Endothelial cell of umbilical vein (primary cell): ENCODE data around the gene TCF23. TPM values are rescaled to one million over a fixed set of nuclear protein-coding genes. Genes with fewer than 3 reads are reported as not detected.

Experiments used
- BruUV-seq: library from RNA; stranded (reverse); fragments of 400-500 nt; replicated peaks from 2 replicates; lab custom pipeline; 2021; lab: Mats Ljungman, UMichigan
- CTCF ChIA-PET: fragments of 300-600, 350-600 bp; sonication (Branson Sonifier 250); formaldehyde crosslinking; loops from one replicate; lab custom pipeline; 2021; ENCODE audit warnings: antibody characterized with exemption, inconsistent platforms; lab: Charles Lee
- POLR2A ChIA-PET: fragments of 300-600, 350-600 bp; sonication (Branson Sonifier 250); formaldehyde crosslinking; loops from one replicate; lab custom pipeline; 2021; ENCODE audit warnings: antibody characterized with exemption, inconsistent platforms; lab: Charles Lee
- DNase-seq: peaks from one replicate; pipeline ENCODE4 v3.0.0-alpha.2; 2011; ENCODE audit warnings: low read depth, low spot score
- FAIRE-seq: peaks from 2 replicates; lab custom pipeline; 2011; peaks lifted over from hg19 to GRCh38; lab: Jason Lieb, UNC
- H2AFZ ChIP-seq: 2 replicates; pipeline ENCODE4 v1.6.0; 2012; ENCODE audit warnings: low read depth, low read length, control low read depth, inconsistent platforms
- H3K27ac ChIP-seq: 2 replicates; pipeline ENCODE4 v1.5.1; 2011; ENCODE audit warnings: low read depth, mild to moderate bottlenecking, control low read depth, low read length, moderate library complexity; ENCODE audit not compliant: insufficient read depth
- H3K27me3 ChIP-seq, 2 experiments: 2 replicates each; pipeline versions ENCODE4 v1.6.0 to v1.6.1; 2011; ENCODE audit warnings: low read length in 2 of 2, mixed read lengths in 1 of 2; ENCODE audit not compliant: control insufficient read depth in 2 of 2, insufficient read depth in 2 of 2
- H3K36me3 ChIP-seq, 2 experiments: 2 replicates in 1 of 2; 3 replicates in 1 of 2; pipeline ENCODE4 v1.5.1; 2011; ENCODE audit warnings: low read length in 2 of 2, mild to moderate bottlenecking in 1 of 2, moderate library complexity in 1 of 2; ENCODE audit not compliant: control insufficient read depth in 2 of 2, insufficient read depth in 2 of 2; ENCODE audit errors: extremely low read depth in 1 of 2
- H3K4me1 ChIP-seq: 3 replicates; pipeline ENCODE4 v1.5.1; 2011; ENCODE audit warnings: mild to moderate bottlenecking, low read length; ENCODE audit not compliant: control insufficient read depth, insufficient read depth; ENCODE audit errors: extremely low read depth
- H3K4me2 ChIP-seq: 2 replicates; pipeline ENCODE4 v1.6.1; 2011; ENCODE audit warnings: low read length, control low read depth, mixed read lengths; ENCODE audit not compliant: insufficient read depth
- H3K4me3 ChIP-seq, 3 experiments: fragments of 200-600 bp in 1 of 3; sonication (generic), shearing (Covaris generic) in 1 of 3; replicated peaks in 1 of 3; 2 replicates each; pipeline ENCODE4 v1.5.1; 2011 to 2016; ENCODE audit warnings: control low read depth in 3 of 3, low read length in 3 of 3, mild to moderate bottlenecking in 2 of 3, inconsistent platforms in 1 of 3, low read depth in 1 of 3, moderate library complexity in 1 of 3; ENCODE audit not compliant: insufficient read depth in 1 of 3
- H3K79me2 ChIP-seq: 2 replicates; pipeline ENCODE4 v1.6.0; 2012; ENCODE audit warnings: low read length, inconsistent platforms; ENCODE audit not compliant: control insufficient read depth, insufficient read depth
- H3K9ac ChIP-seq: replicated peaks from 2 replicates; pipeline ENCODE3; 2011; ENCODE audit warnings: low read length, control low read depth; ENCODE audit not compliant: insufficient read depth; ENCODE audit errors: extremely low read depth
- H3K9me1 ChIP-seq: replicated peaks from 3 replicates; pipeline ENCODE4 v1.6.0; 2011; ENCODE audit warnings: mild to moderate bottlenecking, low read length; ENCODE audit not compliant: control insufficient read depth, insufficient read depth; ENCODE audit errors: extremely low read depth
- H3K9me3 ChIP-seq: replicated peaks from 2 replicates; pipeline ENCODE4 v1.5.1; 2012; ENCODE audit warnings: low read length, inconsistent platforms; ENCODE audit not compliant: control insufficient read depth, insufficient read depth
- H4K20me1 ChIP-seq: replicated peaks from 2 replicates; pipeline ENCODE3; 2011; ENCODE audit warnings: mild to moderate bottlenecking, low read length; ENCODE audit not compliant: control insufficient read depth, insufficient read depth; ENCODE audit errors: extremely low read depth
- CTCF ChIP-seq, 2 donors: IDR thresholded peaks; 1 replicate in 1 of 2; 2 replicates in 1 of 2; pipeline ENCODE4 v1.5.1; 2011; ENCODE audit warnings: low read length in 2 of 2, mild to moderate bottlenecking in 2 of 2, moderate library complexity in 2 of 2, control low read depth in 1 of 2, inconsistent platforms in 1 of 2, low read depth in 1 of 2; ENCODE audit not compliant: insufficient read depth in 1 of 2; ENCODE audit errors: extremely low read depth in 1 of 2
- EZH2 ChIP-seq: IDR thresholded peaks from 2 replicates; pipeline ENCODE4 v1.6.1; 2012; ENCODE audit warnings: borderline replicate concordance, low read depth, mild to moderate bottlenecking, moderate library complexity, low read length, inconsistent platforms; ENCODE audit not compliant: severe bottlenecking
- FOS ChIP-seq: IDR thresholded peaks from 2 replicates; pipeline ENCODE4 v1.6.1; 2011; ENCODE audit warnings: mild to moderate bottlenecking, low read length, moderate library complexity, borderline replicate concordance; ENCODE audit not compliant: insufficient read depth
- GATA2 ChIP-seq: IDR thresholded peaks from 2 replicates; pipeline ENCODE4 v1.7.0; 2011; ENCODE audit warnings: low read depth, mild to moderate bottlenecking, moderate library complexity, mixed read lengths, low read length; ENCODE audit not compliant: insufficient read length, insufficient read depth
- JUN ChIP-seq: IDR thresholded peaks from 2 replicates; pipeline ENCODE4 v1.6.1; 2011; ENCODE audit warnings: borderline replicate concordance, low read depth; ENCODE audit not compliant: insufficient read length, insufficient read depth
- MYC ChIP-seq: IDR thresholded peaks from one replicate; pipeline ENCODE4 v1.6.1; 2011; ENCODE audit warnings: mild to moderate bottlenecking, low read depth, low read length
- POLR2A ChIP-seq: IDR thresholded peaks from 2 replicates; pipeline ENCODE4 v1.6.1; 2012; ENCODE audit warnings: low read depth, mild to moderate bottlenecking, control low read depth, low read length
- POLR2AphosphoS5 ChIP-seq: IDR thresholded peaks from 2 replicates; pipeline ENCODE4 v1.6.1; 2012; ENCODE audit warnings: low read depth, mild to moderate bottlenecking, control low read depth, low read length, moderate library complexity; ENCODE audit not compliant: insufficient read depth
- dilution Hi-C: fragments of 300-500 bp; cut with MboI; formaldehyde crosslinking; loops from one replicate; pipeline ENCODE4 v1.15.0; 2019; ENCODE audit warnings: low sequenced_read_pairs; ENCODE audit not compliant: extremely low pct_ligation_motif_present
- intact Hi-C: fragments of 100-400 bp; cut with micrococcal nuclease; formaldehyde crosslinking; loops from one replicate; pipeline ENCODE4 v1.10.0; 2022
- polyA plus RNA-seq, 4 experiments: library from polyadenylated mRNA; depleted of rRNA in 3 of 4; stranded (reverse) in 3 of 4; unstranded in 1 of 4; fragments of >200 nt; gene quantifications; 2 replicates each; pipeline versions ENCODE4 v1.2.1 to v1.2.3, GENCODE V29; 2011 to 2012; ENCODE audit warnings: missing spikeins in 1 of 4
- total RNA-seq: library from RNA; stranded (reverse); gene quantifications from 2 replicates; pipeline ENCODE4 v1.2.3, GENCODE V29; 2021
- TF ChIP-seq, protein P1 (sequence below): IDR thresholded peaks from 2 replicates; pipeline ENCODE4 v1.6.1; 2011; ENCODE audit not compliant: insufficient read depth, insufficient read length

The TCF23 gene
- total and polyA plus RNA-seq, 2 donors (not counting 3 experiments of a cell fraction or from before 2014, with no cell fraction given) = not detected

- TF ChIP-seq POLR2AphosphoS5 (no peak), MYC (no peak), POLR2A (no peak), JUN (no peak), CTCF (IDR thresholded peaks at IDR 0.05; ENCODE audit: extremely low read depth in 1 of 2, insufficient read depth in 1 of 2, low read depth in 1 of 2, low read length in 2 of 2) (no peak), EZH2 (no peak), FOS (no peak), GATA2 (no peak)
- TF ChIP-seq, protein P1, sequence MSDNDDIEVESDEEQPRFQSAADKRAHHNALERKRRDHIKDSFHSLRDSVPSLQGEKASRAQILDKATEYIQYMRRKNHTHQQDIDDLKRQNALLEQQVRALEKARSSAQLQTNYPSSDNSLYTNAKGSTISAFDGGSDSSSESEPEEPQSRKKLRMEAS = no peak
- no peak overlapping the region for H3K9ac ChIP-seq
- FAIRE-seq = no peak
- no peak overlapping the region for H3K4me3 ChIP-seq
- H3K4me1 ChIP-seq = peaks cover 10% of the 10 kb centered on the region
- peaks cover 0 to 4% of the 10 kb centered on the region in 2 experiments for H3K36me3 ChIP-seq
- H3K9me3 ChIP-seq = no peaks in the 10 kb centered on the region
- no peak overlapping the region for H3K4me2 ChIP-seq
- H4K20me1 ChIP-seq = no peaks in the 10 kb centered on the region
- H3K9me1 ChIP-seq = no peaks in the 10 kb centered on the region
- dilution Hi-C loops (no loop called here), intact Hi-C loops (no loop called here)
- CTCF ChIA-PET = no interaction called here
- no peak for DNase-seq
- no TSS peak for BruUV-seq
- no peak overlapping the region for H3K27ac ChIP-seq
- H2AFZ ChIP-seq = no peak overlapping the region
- H3K27me3 ChIP-seq = no peaks in the 10 kb centered on the region
- peaks cover 18% of the 10 kb centered on the region for H3K79me2 ChIP-seq
- POLR2A ChIA-PET = no interaction called here
Observed at GRCh38 chr2:27137322-27137935, 11.4 kb upstream of the TCF23 start.
